DMS114 treated with DMSO at 0.1 percent for 48 hours (cell line): Measurements from ENCODE around the gene ARHGAP19.
A peak's percentile ranks its signal among the peaks of the same experiment; 100 is the strongest.
"Not testable (repeated sequence)": the region's sequence is repeated elsewhere in the genome, so short reads cannot be mapped to it uniquely, and the experiment has no call there.

Experiments
- DNase-seq: peaks from one replicate; lab custom pipeline; 2025; ENCODE audit not compliant: unreplicated experiment; lab: John Stamatoyannopoulos, UW

Gene ARHGAP19

DNA sequence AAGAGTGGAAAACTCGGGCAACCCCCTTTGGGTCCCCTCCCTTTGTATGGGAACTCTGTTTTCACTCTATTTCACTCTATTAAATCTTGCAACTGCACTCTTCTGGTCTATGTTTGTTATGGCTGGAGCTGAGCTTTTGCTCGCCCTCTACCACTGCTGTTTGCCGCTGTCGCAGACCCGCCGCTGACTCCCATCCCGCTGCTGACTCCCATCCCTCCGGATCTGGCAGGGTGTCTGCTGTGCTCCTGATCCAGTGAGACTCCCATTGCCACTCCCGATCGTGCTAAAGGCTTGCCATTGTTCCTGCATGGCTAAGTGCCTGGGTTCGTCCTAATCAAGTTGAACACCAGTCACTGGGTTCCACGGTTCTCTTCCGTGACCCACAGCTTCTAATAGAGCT lies 2.4 kb downstream of the ARHGAP19 start:
- DNase-seq = not testable (repeated sequence)

DNA sequence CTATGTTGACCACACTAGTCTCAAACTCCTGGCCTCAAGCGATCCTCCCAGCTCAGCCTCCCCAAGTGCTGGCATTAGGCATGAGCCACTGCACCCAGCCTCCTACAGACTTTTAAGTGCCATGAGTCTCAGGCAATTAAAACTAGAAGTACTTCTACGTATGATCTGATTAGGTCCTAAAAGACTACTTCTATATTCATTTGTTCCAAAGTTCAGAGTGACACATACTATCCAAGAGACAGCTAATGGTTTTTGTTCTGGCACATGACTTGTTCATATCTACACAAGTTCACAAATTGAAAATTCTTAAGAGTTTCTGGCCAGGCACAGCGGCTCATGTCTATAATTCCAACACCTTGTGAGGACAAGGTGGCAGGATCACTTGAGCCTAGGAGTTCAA lies 11.7 kb downstream of the ARHGAP19 start:
- no peak for DNase-seq

GRCh38 chr10:97279121-97279815 lies 13.2 kb downstream of the ARHGAP19 start:
- no peak for DNase-seq

GRCh38 chr10:97278491-97278989 lies 13.9 kb downstream of the ARHGAP19 start:
- DNase-seq = peak; percentile 69

DNA sequence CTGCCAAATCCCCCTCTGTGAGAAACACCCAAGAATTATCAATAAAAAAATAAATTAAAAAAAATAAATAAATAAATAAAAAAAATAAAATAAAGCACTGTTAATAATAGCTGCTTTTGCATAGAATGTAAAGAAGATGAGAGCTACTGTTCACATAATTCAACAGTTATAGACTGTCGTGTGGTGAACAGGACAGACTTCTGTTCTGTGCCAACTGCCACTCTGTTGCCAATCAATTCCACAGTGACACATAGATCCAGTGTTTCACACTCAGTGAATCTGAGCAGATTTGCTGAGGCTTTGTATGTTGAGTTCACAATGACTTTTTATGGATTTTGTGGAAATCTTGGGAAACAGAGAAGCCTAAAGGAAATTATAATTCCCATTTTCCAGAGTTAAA lies 14.9 kb downstream of the ARHGAP19 start:
- DNase-seq = no peak

DNA sequence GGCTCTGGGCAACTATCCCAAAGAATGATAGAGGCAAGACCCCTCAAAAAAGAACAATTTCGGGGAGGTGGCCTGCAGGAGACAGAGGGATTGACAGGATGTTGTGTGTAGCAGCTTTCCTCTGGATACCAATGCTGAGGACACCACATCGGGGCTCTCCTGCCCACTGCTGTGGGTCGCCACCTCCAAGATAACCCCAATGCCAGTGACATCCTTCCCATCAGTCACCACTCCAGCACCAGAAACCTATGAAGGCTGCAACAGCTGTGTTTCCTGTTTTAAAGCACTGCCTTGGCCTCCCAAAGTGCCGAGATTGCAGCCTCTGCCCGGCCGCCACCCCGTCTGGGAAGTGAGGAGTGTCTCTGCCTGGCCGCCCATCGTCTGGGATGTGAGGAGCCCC lies 17.6 kb downstream of the ARHGAP19 start:
- no peak for DNase-seq

DNA sequence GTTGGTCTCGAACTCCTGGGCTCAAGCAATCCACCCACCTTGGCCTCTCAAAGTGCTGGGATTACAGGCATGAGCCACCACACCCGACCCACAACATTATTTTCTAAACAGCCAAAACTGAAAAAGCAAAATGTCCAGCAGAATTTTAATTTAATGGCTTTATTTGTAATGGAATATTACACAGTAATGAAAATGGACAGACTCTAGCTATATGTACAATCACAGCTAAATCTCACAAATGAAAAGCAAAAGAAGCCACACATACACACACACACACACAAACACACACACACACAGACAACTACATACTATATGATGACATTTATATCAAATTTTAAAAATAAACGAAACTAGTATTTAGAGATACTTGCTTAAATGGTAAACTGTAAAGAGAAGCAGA lies 18.7 kb downstream of the ARHGAP19 start:
- DNase-seq = no peak

- DNase-seq = no peak
These were observed 21.8 kb downstream of the ARHGAP19 start for GRCh38 chr10:97270523-97271154.

GRCh38 chr10:97267671-97268070 lies 24.8 kb downstream of the ARHGAP19 start:
- DNase-seq = no peak

DNA sequence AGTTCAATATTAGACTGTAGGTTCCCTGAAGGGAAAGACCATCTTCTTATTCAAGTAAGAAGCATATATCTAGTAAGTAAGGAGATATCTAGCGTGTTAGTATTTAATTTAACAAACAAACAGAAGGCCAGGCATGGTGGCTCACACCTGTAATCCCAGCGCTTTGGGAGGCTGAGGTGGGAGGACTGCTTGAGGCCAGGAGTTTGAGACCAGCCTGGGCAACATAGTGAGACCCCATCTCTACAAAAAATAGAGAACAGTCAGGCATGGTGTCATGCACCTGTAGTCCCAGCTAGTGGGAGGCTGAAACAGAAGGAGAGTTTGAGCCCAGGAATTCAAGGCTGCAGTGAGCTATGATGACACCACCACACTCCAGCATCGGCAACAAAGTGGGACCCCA lies 27.3 kb downstream of the ARHGAP19 start:
- not testable (repeated sequence) for DNase-seq

DNA sequence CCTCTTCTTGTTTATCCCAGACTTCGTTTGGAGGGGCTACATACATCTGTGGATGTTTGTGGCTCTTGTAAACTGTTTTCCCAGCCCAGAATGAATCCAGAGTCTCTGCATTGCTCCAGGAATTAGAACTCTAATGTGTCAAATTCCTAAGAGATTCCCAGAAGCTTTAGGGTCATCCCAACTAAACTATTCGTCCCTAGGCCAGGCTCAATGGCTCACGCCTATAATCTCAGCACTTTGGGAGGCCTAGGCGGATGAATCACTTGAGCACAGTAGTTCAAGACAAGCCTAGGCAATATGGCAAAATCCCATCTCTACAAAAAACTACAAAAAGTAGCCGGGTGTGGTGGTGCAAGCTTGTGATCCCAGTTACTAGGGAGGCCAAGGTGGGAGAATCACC lies 28.5 kb downstream of the ARHGAP19 start:
- DNase-seq = no peak

- DNase-seq = no peak
These were observed 30.8 kb downstream of the ARHGAP19 start for GRCh38 chr10:97261656-97262055.

- DNase-seq = no peak
These were observed 31.3 kb downstream of the ARHGAP19 start for GRCh38 chr10:97261183-97261582.

DNA sequence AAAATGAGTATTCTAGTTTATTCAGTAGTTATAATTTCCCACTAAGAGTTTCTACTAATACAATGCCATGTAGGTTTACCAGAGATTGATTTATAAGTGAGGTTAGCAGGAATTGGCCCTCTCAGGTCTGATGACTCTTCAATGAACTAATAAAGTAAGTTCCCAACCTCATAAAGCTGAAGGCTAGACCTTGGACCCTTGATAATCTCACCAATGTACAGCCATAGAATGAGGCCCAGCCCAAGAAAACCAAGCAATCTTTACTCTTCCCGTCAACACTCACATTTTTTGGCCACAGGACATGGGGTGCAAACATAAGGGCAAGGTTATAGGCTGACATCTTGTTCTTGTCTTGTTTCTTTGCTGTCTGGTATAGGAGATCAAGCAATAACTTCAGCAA lies 33.3 kb downstream of the ARHGAP19 start:
- DNase-seq = no peak

- DNase-seq = no peak
These were observed 36.1 kb downstream of the ARHGAP19 start for GRCh38 chr10:97256356-97256755.

- no peak for DNase-seq
These were observed 36.7 kb downstream of the ARHGAP19 start for GRCh38 chr10:97255512-97256293.

GRCh38 chr10:97254694-97255093 lies 37.7 kb downstream of the ARHGAP19 start:
- DNase-seq = no peak

DNA sequence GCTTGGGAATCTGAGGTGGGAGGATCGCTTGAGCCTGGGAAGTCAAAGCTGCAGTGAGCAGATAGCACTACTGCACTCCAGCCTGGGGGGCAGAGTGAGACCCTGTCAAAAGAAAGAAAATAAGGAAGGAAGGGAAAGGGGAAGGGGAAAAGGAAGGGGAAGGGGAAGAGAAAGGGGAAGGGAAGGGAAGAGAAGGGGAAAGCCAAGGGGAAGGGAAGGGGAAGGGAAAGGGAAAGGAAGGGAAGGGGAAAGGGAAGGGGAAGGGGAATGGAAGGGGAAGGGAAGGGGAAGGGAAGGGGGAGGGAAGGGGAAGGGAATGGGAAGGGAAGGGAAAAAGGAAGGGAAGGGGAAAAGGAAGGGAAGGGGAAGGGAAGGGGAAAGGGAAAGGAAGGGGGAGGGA lies 41.5 kb downstream of the ARHGAP19 start:
- DNase-seq = no peak

GRCh38 chr10:97243836-97244235 lies 48.6 kb downstream of the ARHGAP19 start:
- DNase-seq = no peak

- DNase-seq = no peak
These were observed 53.6 kb downstream of the ARHGAP19 start for GRCh38 chr10:97238855-97239254.

GRCh38 chr10:97235353-97235752 lies 57.1 kb downstream of the ARHGAP19 start:
- DNase-seq = no peak

DNA sequence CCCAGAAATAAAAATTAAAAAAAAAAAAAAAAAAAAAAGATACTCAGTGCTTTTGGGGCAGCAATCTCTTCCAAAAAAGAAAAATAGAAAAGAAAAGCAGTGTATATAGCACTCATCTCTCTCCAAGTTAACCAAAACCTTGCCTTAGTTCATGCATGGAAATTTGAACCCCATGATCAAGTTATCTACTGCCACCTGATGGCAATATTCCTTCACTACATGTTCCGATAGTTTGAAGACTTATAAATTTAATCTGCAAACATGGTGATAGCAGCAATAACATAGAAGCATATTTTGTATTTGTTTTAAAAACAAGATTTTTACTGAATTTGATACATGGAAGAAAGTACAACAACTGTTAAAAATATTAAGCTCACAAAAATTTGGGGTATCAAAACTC lies 58.0 kb downstream of the ARHGAP19 start:
- DNase-seq = peak; percentile 46
